GM12878 (cell line): ENCODE data around the gene OR2H2. TPM values are rescaled to one million over a fixed set of nuclear protein-coding genes. Genes with fewer than 3 reads are reported as not detected.

Source experiments
- ATAC-seq: fragments of 200-7000 bp; cut with Tn5 transposase; 3 replicates; pipeline ENCODE4 v1.9.1; 2020; ENCODE audit warnings: mild to moderate bottlenecking, moderate library complexity
- BruUV-seq: library from RNA; stranded (reverse); fragments of 400-500 nt; replicated peaks from 2 replicates; lab custom pipeline; 2021; lab: Mats Ljungman, UMichigan
- CTCF ChIA-PET: fragments of 300-600 bp; sonication (Branson Sonifier 250); formaldehyde crosslinking; extraction: SDS; loops from one replicate; lab custom pipeline; 2021; ENCODE audit warnings: inconsistent platforms; lab: Yijun Ruan, JAX
- POLR2A ChIA-PET: fragments of 350-600 bp; formaldehyde crosslinking; extraction: SDS; loops from one replicate; lab custom pipeline; 2021; ENCODE audit warnings: inconsistent platforms; lab: Charles Lee
- RAD21 ChIA-PET: fragments of 300-600 bp; sonication (Branson Sonifier 250); formaldehyde crosslinking; loops from one replicate; lab custom pipeline; 2023; ENCODE audit warnings: antibody characterized with exemption; ENCODE audit not compliant: unreplicated experiment; lab: Charles Lee
- SMC1A ChIA-PET: fragments of 300-600 bp; sonication (Branson Sonifier 250); formaldehyde crosslinking; loops from one replicate; lab custom pipeline; 2023; ENCODE audit not compliant: unreplicated experiment, uncharacterized antibody; lab: Charles Lee
- DNase-seq: peaks from one replicate; pipeline ENCODE4 v3.0.0-alpha.2; 2011; ENCODE audit warnings: low read depth, low spot score
- FAIRE-seq: peaks from 3 replicates; lab custom pipeline; 2011; peaks lifted over from hg19 to GRCh38; lab: Jason Lieb, UNC
- H2AFZ ChIP-seq: 2 replicates; pipeline ENCODE4 v1.6.0; 2011; ENCODE audit warnings: low read depth, low read length, control low read depth; ENCODE audit not compliant: control insufficient read depth
- H3K27ac ChIP-seq: 2 replicates; pipeline ENCODE4 v1.5.1; 2011; ENCODE audit warnings: control low read depth; ENCODE audit not compliant: control insufficient read depth, insufficient read depth
- H3K27me3 ChIP-seq, 2 experiments: replicated peaks in 1 of 2; 2 replicates each; pipeline versions ENCODE4 v1.6.0 to v1.6.1; 2011; ENCODE audit warnings: low read length in 1 of 2; ENCODE audit not compliant: control insufficient read depth in 2 of 2, insufficient read depth in 2 of 2
- H3K36me3 ChIP-seq, 2 experiments: 2 replicates each; pipeline ENCODE4 v1.5.1; 2011; ENCODE audit warnings: low read length in 1 of 2; ENCODE audit not compliant: control insufficient read depth in 2 of 2, insufficient read depth in 2 of 2
- H3K4me1 ChIP-seq: 2 replicates; pipeline ENCODE4 v1.6.1; 2011; ENCODE audit warnings: mild to moderate bottlenecking, low read length, moderate library complexity, mixed read lengths; ENCODE audit not compliant: control insufficient read depth, insufficient read depth
- H3K4me2 ChIP-seq: 2 replicates; pipeline ENCODE4 v1.6.0; 2011; ENCODE audit warnings: control low read depth; ENCODE audit not compliant: control insufficient read depth, insufficient read depth
- H3K4me3 ChIP-seq: fragments of 200-600 bp; sonication (generic); 2 replicates; pipeline ENCODE4 v1.5.1; 2016
- H3K79me2 ChIP-seq: 2 replicates; pipeline ENCODE4 v1.6.0; 2011; ENCODE audit warnings: low read length; ENCODE audit not compliant: control insufficient read depth, insufficient read depth
- H3K9ac ChIP-seq: 2 replicates; pipeline ENCODE4 v1.8.0; 2011; ENCODE audit warnings: low read length, control low read depth, mixed read lengths; ENCODE audit not compliant: control insufficient read depth, insufficient read depth
- H3K9me3 ChIP-seq: replicated peaks from 3 replicates; pipeline ENCODE4 v1.5.1; 2011; ENCODE audit warnings: mild to moderate bottlenecking, low read length; ENCODE audit not compliant: control insufficient read depth, insufficient read depth
- H4K20me1 ChIP-seq: 2 replicates; pipeline ENCODE4 v1.6.0; 2011; ENCODE audit not compliant: control insufficient read depth, insufficient read depth
- CBFB ChIP-seq: IDR thresholded peaks from 2 replicates; pipeline ENCODE4 v1.6.1; 2016; ENCODE audit warnings: antibody characterized with exemption, low read depth
- CREB1 ChIP-seq: IDR thresholded peaks from 2 replicates; pipeline ENCODE4 v1.6.1; 2012; ENCODE audit warnings: low read depth, mild to moderate bottlenecking, inconsistent platforms
- EED ChIP-seq: sonication (generic); IDR thresholded peaks from 2 replicates; pipeline ENCODE4 v1.6.1; 2016; ENCODE audit warnings: antibody characterized with exemption, low read depth
- GATAD2B ChIP-seq: fragments of 450-650 bp; conservative IDR thresholded peaks from 2 replicates; pipeline ENCODE4 v1.6.1; 2017; ENCODE audit warnings: low read depth, mild to moderate bottlenecking, moderate library complexity
- MTA3 ChIP-seq: IDR thresholded peaks from 2 replicates; pipeline ENCODE4 v1.6.1; 2012; ENCODE audit warnings: low read length, inconsistent platforms, borderline replicate concordance
- NFYA ChIP-seq: IDR thresholded peaks from 2 replicates; pipeline ENCODE4 v1.6.1; 2011; ENCODE audit warnings: low read depth, mild to moderate bottlenecking, low read length, improper control_type of control experiment, borderline replicate concordance
- RAD21 ChIP-seq: IDR thresholded peaks from 2 replicates; pipeline ENCODE4 v1.6.1; 2011; ENCODE audit warnings: mild to moderate bottlenecking, low read depth, low read length, moderate library complexity; ENCODE audit not compliant: insufficient read depth
- RCOR1 ChIP-seq: conservative IDR thresholded peaks from 2 replicates; pipeline ENCODE4 v1.6.1; 2012; ENCODE audit warnings: low read depth, low read length, improper control_type of control experiment
- SMC3 ChIP-seq: IDR thresholded peaks from 2 replicates; pipeline ENCODE4 v1.6.1; 2011; ENCODE audit warnings: low read length, improper control_type of control experiment, borderline replicate concordance
- SRF ChIP-seq, 2 experiments: IDR thresholded peaks; 2 replicates each; pipeline ENCODE4 v1.6.1; 2011; ENCODE audit warnings: low read depth in 2 of 2, low read length in 2 of 2, mild to moderate bottlenecking in 1 of 2, moderate library complexity in 1 of 2
- TAF1 ChIP-seq: IDR thresholded peaks from 2 replicates; pipeline ENCODE4 v1.6.1; 2011; ENCODE audit warnings: mild to moderate bottlenecking, low read depth, low read length, borderline replicate concordance
- TCF7 ChIP-seq: IDR thresholded peaks from 2 replicates; pipeline ENCODE4 v1.6.1; 2014; ENCODE audit warnings: antibody characterized with exemption, borderline replicate concordance
- ZBED1 ChIP-seq: IDR thresholded peaks from 2 replicates; pipeline ENCODE4 v1.6.1; 2016; ENCODE audit warnings: borderline replicate concordance
- WGBS: methylation state at CpG from one replicate; pipeline ENCODE4 v1.1.6; 2016; ENCODE audit warnings: low lambda C conversion rate; ENCODE audit not compliant: insufficient replicate concordance, insufficient coverage; ENCODE audit errors: missing lambda C conversion rate; 5-methylcytosine and 5-hydroxymethylcytosine counted together
- in situ Hi-C: fragments of 300-500 bp; cut with MboI; formaldehyde crosslinking; loops from 9 replicates; pipeline ENCODE4 v1.14.3; 2018; ENCODE audit warnings: mixed read lengths
- intact Hi-C: fragments of 100-400 bp; cut with micrococcal nuclease; formaldehyde crosslinking; loops from one replicate; pipeline ENCODE4 v1.14.2; 2022; ENCODE audit not compliant: unreplicated experiment
- polyA plus RNA-seq, 11 experiments: library from polyadenylated mRNA; depleted of rRNA in 4 of 11; unstranded in 6 of 11; stranded (reverse) in 5 of 11; fragments of >200 nt; fragmentation: Nextera tagmentation in 4 of 11; fragmentation: Illumina TruSeq in 1 of 11; extraction: Ambion mirVana in 4 of 11; extraction: Trizol in 1 of 11; gene quantifications; 1 replicate in 1 of 11; 2 replicates in 10 of 11; pipeline versions ENCODE4 v1.2.1 to v1.2.3, GENCODE V29; 2011 to 2016; ENCODE audit warnings: inconsistent platforms in 2 of 11, missing spikeins in 2 of 11, low read depth in 1 of 11
- total RNA-seq, 4 experiments: library from RNA; depleted of rRNA in 3 of 4; stranded (reverse); fragments of >200 nt in 3 of 4; fragmentation: Illumina TruSeq in 1 of 4; extraction: Trizol in 1 of 4; gene quantifications; 2 replicates each; pipeline versions ENCODE4 v1.2.1 to v1.2.3, GENCODE V29; 2013 to 2021
- TF ChIP-seq, protein P1 (sequence below), 3 experiments: IDR thresholded peaks in 2 of 3; conservative IDR thresholded peaks in 1 of 3; 2 replicates each; pipeline ENCODE4 v1.5.1; 2011; ENCODE audit warnings: low read depth in 3 of 3, low read length in 3 of 3, mild to moderate bottlenecking in 3 of 3, control low read depth in 2 of 3, moderate library complexity in 2 of 3, inconsistent platforms in 1 of 3, mixed read lengths in 1 of 3; ENCODE audit not compliant: control insufficient read depth in 2 of 3, insufficient read depth in 1 of 3; ENCODE audit errors: extremely low read depth in 1 of 3

The OR2H2 gene
- total and polyA plus RNA-seq, 10 of the 15 experiments (the other 5 are each of a cell fraction or from before 2014, with no cell fraction given): not detected

DNA sequence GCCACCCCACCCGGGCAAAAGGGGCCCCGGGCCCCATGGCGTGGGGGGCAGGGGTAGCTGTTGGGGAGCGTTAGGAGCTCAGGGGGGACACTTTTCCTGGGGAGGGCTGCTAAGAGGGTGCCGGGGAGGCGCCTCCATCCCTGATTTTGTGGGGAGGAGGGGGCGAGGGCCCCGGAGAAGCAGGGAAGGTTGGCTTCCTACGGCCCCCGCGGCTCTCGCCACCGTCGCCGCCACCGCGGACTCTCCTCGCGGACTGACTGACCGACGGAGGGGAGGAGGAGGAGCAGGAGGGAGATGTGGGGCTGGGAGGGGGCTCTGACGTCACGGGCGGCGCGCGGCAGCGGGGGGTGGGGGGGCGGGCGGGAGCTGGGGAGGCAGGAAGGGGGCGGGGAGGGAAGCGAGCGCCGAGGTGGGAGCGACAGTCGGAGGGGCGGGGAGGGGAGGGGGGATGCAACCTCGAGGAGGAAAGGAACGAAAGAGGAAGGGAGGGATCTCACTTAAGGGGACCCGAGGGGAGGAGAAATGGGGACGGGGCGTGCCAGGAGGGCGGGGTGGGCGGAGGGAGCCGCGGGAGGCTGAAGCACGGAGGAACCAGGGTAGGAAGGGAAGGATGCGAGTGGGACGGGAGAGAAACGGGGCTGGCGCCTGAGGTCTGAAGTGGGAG is 43.0 kb downstream of the OR2H2 start:
- intact Hi-C loops (no loop called here), in situ Hi-C loops (no loop called here)
- peak overlapping the region; percentile 80 for H2AFZ ChIP-seq
- CTCF ChIA-PET: interaction anchor here (1.7 to 2.2 kb wide), 3 partner anchors 22 to 251 kb away, joined by 4 to 8 read pairs (median 7); no protein-coding TSS in a partner anchor
- TF ChIP-seq CREB1 (peak; percentile 42; the same call in 1 of the 2 replicates), GATAD2B (no peak)
- ATAC-seq (peak; percentile 9), FAIRE-seq (no peak), DNase-seq (no peak)
- H3K4me1 ChIP-seq: peaks cover 6% of the 10 kb centered on the region; the same call in 1 of the 2 replicates
- no peak overlapping the region for H3K27ac ChIP-seq
- H4K20me1 ChIP-seq: no peaks in the 10 kb centered on the region
- SMC1A ChIA-PET: no interaction called here
- H3K4me3 ChIP-seq: peak overlapping the region; percentile 61
- H3K36me3 ChIP-seq: no peaks in the 10 kb centered on the region
- RAD21 ChIA-PET: no interaction called here
- peak overlapping the region; percentile 91 for H3K4me2 ChIP-seq
- BruUV-seq: no TSS peak
- H3K9ac ChIP-seq: peak overlapping the region; percentile 37; the same call in 1 of the 2 replicates
- POLR2A ChIA-PET: no interaction called here
- H3K79me2 ChIP-seq: no peaks in the 10 kb centered on the region
- no peaks in the 10 kb centered on the region for H3K9me3 ChIP-seq
- no peaks in the 10 kb centered on the region for H3K27me3 ChIP-seq
- WGBS: 6% methylated on average over 20 of the region's 51 CpGs

DNA sequence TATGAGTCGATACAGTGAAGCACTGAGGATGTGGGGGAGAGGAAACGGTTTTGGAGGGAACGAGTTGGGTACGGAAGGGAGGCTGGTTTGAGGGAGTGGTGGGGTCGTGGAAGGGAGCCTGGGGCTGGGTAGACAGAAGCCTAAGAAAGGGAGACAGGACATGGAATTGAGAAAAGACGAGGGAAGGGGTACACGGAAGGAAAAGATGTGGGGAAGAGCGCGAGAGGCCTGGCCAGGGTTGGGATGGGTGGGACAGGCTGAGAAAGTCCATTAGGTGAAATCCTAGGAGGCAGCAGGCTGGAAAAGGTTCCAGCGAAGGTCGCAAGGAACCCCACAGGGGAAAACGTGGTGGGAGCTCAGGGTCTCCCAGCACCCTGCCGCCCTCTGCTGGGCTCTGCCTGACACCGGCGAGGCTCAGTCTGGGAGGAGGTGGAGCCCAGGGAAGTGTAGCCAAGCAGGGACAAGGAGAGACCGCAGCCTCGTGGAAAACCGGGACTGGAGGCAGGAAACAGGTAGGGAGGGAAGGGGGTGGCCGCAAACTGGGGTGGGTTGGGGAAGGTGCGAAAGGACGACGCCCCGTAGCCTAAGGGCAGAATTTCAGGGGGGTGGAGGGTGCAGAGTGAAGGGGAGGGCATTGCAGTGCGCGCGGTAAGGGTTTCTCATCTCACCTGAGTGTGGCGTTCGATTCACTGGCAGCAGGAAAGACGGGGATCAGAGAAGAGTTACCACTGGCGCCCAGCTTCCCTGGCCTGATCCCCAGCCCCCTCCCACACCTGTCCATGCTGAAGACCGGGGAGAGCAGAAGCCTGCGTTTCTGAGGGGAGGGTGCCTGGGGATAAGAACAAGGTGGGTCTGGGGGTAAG is 43.7 kb downstream of the OR2H2 start:
- H3K27me3 ChIP-seq: no peaks in the 10 kb centered on the region
- no peaks in the 10 kb centered on the region for H4K20me1 ChIP-seq
- ChIA-PET RAD21 (no interaction called here), CTCF (interaction anchor here (0.9 to 2.2 kb wide), 5 partner anchors 14 to 252 kb away, joined by 3 to 8 read pairs (median 4); no protein-coding TSS in a partner anchor), POLR2A (no interaction called here), SMC1A (interaction anchor here (0.8 kb wide), 1 partner anchor 21 kb away, joined by 3 read pairs; no protein-coding TSS in a partner anchor)
- H2AFZ ChIP-seq: peak overlapping the region; percentile 80
- in situ Hi-C loops (no loop called here), intact Hi-C loops (no loop called here)
- 7% methylated on average over 31 of the region's 32 CpGs for WGBS
- no TSS peak for BruUV-seq
- no peak for DNase-seq
- H3K9ac ChIP-seq: peak overlapping the region; percentile 37
- H3K79me2 ChIP-seq: no peaks in the 10 kb centered on the region
- peak overlapping the region; percentile 61 for H3K4me3 ChIP-seq
- H3K27ac ChIP-seq: no peak overlapping the region
- no peaks in the 10 kb centered on the region for H3K9me3 ChIP-seq
- no peaks in the 10 kb centered on the region for H3K36me3 ChIP-seq
- peak; percentile 69 for ATAC-seq
- peak overlapping the region; percentile 91 for H3K4me2 ChIP-seq
- FAIRE-seq: peak; percentile 78
- H3K4me1 ChIP-seq: peaks cover 10% of the 10 kb centered on the region
- no peak for TF ChIP-seq TCF7
- TF ChIP-seq EED: peak; percentile 59; the same call in 1 of the 2 replicates
- TF ChIP-seq SRF (IDR thresholded peaks at IDR 0.05; ENCODE audit: low read depth in 2 of 2, low read length in 2 of 2): no peak
- TF ChIP-seq ZBED1: no peak
- peak; percentile 41 for TF ChIP-seq SMC3
- no peak for TF ChIP-seq CBFB
- no peak for TF ChIP-seq TAF1
- TF ChIP-seq, protein P1, sequence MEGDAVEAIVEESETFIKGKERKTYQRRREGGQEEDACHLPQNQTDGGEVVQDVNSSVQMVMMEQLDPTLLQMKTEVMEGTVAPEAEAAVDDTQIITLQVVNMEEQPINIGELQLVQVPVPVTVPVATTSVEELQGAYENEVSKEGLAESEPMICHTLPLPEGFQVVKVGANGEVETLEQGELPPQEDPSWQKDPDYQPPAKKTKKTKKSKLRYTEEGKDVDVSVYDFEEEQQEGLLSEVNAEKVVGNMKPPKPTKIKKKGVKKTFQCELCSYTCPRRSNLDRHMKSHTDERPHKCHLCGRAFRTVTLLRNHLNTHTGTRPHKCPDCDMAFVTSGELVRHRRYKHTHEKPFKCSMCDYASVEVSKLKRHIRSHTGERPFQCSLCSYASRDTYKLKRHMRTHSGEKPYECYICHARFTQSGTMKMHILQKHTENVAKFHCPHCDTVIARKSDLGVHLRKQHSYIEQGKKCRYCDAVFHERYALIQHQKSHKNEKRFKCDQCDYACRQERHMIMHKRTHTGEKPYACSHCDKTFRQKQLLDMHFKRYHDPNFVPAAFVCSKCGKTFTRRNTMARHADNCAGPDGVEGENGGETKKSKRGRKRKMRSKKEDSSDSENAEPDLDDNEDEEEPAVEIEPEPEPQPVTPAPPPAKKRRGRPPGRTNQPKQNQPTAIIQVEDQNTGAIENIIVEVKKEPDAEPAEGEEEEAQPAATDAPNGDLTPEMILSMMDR (IDR thresholded peaks at IDR 0.05 in 2 of 3, conservative IDR thresholded peaks at IDR 0.05 in 1 of 3; ENCODE audit: control insufficient read depth in 2 of 3, extremely low read depth in 1 of 3, insufficient read depth in 1 of 3, low read depth in 3 of 3, low read length in 3 of 3): peak; percentile 67 to 89 (median 79)
- TF ChIP-seq NFYA: no peak
- TF ChIP-seq MTA3: no peak
- peak; percentile 50 for TF ChIP-seq RAD21
- no peak for TF ChIP-seq RCOR1
